T-helper 2 cell treated with Interferon-gamma antibody and Interleukin-4, amounts not matched to agents 100 ng/mL and 5 ng/mL, for 36 hours (primary cell): ENCODE results near the gene SPIB. TPM values are rescaled to one million over a fixed set of nuclear protein-coding genes. Genes with fewer than 3 reads are reported as not detected.
"Not testable (repeated sequence)": the region's sequence is repeated elsewhere in the genome, so short reads cannot be mapped to it uniquely, and the experiment has no call there.

Experiments used
- intact Hi-C: fragments of 100-400 bp; cut with micrococcal nuclease; formaldehyde crosslinking; loops from one replicate; pipeline ENCODE4 v1.15.1; 2023
- total RNA-seq: library from RNA; stranded (reverse); gene quantifications from 2 replicates; pipeline ENCODE4 v1.2.3, GENCODE V29; 2022

SPIB gene
- total RNA-seq, 1 donor from 2014 or later = 0.68 TPM

GRCh38 chr19:50390295-50390694 is 28.4 kb upstream of the SPIB start:
- intact Hi-C loops = not testable (repeated sequence)

DNA sequence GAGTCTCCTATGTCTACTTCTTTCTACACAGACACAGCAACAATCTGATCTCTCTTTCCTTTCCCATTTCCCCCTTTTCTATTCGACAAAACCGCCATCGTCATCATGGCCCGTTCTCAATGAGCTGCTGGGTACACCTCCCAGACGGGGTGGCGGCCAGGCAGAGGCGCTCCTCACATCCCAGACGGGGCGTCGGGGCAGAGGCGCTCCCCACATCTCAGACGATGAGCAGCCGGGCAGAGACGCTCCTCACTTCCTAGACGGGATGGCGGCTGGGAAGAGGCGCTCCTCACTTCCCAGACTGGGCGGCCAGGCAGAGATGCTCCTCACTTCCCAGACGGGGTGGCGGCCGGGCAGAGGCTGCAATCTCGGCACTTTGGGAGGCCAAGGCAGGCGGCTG is 27.8 kb upstream of the SPIB start:
- intact Hi-C loops = not testable (repeated sequence)

- intact Hi-C loops = no loop called here
Observed at GRCh38 chr19:50392759-50393158, 26.0 kb upstream of the SPIB start.

GRCh38 chr19:50393589-50393988 is 25.1 kb upstream of the SPIB start:
- intact Hi-C loops = no loop called here

GRCh38 chr19:50394017-50394416 is 24.7 kb upstream of the SPIB start:
- intact Hi-C loops = no loop called here

DNA sequence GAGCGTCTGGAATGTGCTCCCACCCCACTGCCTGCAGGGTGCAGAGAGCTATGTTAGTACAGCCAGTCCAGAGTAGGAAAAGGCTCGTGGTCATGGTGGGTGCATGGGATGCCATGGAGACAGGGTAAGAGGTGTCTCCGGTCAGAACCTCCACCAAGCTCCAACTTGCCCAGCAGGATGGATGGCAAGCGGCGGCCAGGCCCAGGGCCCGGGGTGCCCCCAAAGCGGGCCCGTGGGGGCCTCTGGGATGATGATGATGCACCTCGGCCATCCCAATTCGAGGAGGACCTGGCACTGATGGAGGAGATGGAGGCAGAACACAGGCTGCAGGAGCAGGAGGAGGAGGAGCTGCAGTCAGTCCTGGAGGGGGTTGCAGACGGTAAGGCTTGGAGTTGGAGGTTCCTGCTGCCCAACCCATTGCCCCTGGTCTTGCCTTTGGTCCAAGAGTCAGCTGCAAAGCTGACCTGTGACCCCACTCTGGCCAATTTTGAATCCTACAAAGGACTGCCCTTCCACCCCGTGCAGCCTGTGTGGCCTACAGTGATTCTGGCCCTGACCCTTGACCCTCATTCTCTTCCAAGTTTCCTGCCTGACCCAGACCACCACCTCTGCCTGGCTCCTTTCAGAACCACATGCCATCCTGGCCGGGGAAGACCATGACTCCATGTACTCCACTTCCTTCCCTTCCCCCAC is 19.9 kb upstream of the SPIB start:
- intact Hi-C loops = no loop called here

DNA sequence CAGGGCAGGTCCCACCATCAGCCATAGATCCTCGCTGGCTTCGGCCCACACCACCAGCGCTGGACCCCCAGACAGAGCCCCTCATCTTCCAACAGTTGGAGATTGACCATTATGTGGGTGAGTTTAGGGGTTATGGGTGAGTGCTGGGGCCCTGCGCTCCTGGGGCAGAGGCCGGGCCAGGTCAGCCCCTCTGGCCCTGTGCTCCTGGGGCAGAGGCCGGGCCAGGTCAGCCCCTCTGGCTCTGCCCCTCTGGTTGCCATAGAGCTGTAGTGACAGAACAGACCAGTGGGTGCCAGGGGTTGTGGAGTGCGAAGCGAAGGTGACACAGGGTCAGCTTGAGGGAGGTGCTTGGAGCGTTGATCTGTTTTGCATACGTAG is 19.4 kb upstream of the SPIB start:
- intact Hi-C loops = no loop called here

- intact Hi-C loops = no loop called here
Observed at GRCh38 chr19:50401605-50402450, 16.9 kb upstream of the SPIB start.

GRCh38 chr19:50402544-50403301 is 16.0 kb upstream of the SPIB start:
- intact Hi-C loops = no loop called here

- intact Hi-C loops = no loop called here
Observed at GRCh38 chr19:50406156-50406820, 12.4 kb upstream of the SPIB start.

DNA sequence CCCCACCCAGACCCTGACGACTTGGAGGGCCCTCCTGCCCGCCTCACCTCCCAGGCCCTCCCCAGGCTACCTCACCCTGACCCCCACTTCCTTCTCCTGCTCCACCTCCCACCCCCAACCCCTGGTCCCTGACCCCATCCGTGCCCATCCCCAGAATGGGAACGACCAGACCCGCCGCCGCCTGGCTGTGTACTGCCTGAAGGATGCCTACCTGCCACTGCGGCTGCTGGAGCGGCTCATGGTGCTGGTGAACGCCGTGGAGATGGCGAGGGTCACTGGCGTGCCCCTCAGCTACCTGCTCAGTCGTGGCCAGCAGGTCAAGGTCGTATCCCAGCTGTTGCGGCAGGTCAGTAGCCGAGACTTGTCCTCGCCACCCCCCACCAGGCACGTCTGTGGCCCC is 11.9 kb upstream of the SPIB start:
- intact Hi-C loops = no loop called here

DNA sequence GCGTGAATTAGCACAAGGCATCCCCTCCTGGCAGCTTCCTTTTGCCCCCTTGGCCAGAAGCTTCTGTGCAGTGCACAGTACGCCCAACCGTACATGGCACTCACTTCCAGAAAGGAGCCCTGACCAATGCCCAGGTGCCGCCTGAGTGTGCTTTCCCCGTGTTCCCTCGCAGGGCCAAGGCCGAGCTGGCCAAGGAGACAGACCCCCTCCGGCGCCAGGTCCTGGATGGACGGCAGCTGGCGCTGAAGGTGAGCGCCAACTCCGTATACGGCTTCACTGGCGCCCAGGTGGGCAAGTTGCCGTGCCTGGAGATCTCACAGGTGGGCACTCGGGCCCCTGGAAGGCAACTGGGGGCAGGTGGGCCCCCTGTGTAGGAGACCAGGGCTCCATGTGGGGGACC is 9.4 kb upstream of the SPIB start:
- intact Hi-C loops = no loop called here

DNA sequence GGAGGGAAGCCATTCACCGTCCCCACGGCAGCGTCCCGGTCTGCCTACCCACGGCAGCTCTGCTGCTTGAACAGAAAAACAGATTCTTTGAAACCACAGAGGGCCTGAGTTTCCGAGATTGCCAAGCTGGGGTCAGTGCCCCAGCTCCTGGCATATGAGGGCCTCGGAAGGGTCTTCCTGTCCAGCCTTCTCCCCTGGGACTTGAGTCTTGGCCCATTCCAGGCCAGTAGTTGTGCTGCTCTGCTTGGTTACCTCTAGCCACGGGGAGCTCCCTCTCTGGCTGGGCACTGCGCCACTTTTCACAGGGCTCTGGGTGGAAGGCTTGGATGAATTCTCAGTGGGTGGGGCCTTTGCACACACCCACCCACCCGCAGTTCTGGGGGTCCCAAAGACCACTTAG is 8.6 kb upstream of the SPIB start:
- intact Hi-C loops = no loop called here

- intact Hi-C loops = no loop called here
Observed at GRCh38 chr19:50412419-50412818, 6.3 kb upstream of the SPIB start.

DNA sequence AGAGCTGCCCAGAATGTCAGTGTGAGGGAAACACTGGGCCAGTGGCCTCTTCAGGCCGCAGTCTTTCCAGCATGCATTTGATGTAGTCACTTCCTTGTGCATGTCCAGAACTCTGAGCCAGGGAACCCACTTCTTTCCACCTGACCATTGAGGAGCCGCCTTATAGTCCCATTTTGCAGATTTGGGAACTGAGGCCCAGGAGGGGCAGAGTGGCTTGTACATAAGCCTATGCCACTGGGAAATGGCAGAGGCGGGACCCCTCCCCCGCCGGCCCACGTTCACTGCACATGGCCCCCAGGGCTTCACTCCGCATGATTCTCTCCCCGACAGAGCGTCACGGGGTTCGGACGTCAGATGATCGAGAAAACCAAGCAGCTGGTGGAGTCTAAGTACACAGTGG is 5.6 kb upstream of the SPIB start:
- intact Hi-C loops = no loop called here

GRCh38 chr19:50413531-50413930 is 5.2 kb upstream of the SPIB start:
- intact Hi-C loops = no loop called here

- intact Hi-C loops = loop anchor here (2.0 kb wide), 2 partner anchors 46 to 58 kb away; no protein-coding TSS in a partner anchor
Observed at GRCh38 chr19:50414864-50415660, 3.7 kb upstream of the SPIB start.

- intact Hi-C loops = loop anchor here (2.0 kb wide), 2 partner anchors 47 to 59 kb away; no protein-coding TSS in a partner anchor
Observed at GRCh38 chr19:50415661-50416033, 3.1 kb upstream of the SPIB start.

DNA sequence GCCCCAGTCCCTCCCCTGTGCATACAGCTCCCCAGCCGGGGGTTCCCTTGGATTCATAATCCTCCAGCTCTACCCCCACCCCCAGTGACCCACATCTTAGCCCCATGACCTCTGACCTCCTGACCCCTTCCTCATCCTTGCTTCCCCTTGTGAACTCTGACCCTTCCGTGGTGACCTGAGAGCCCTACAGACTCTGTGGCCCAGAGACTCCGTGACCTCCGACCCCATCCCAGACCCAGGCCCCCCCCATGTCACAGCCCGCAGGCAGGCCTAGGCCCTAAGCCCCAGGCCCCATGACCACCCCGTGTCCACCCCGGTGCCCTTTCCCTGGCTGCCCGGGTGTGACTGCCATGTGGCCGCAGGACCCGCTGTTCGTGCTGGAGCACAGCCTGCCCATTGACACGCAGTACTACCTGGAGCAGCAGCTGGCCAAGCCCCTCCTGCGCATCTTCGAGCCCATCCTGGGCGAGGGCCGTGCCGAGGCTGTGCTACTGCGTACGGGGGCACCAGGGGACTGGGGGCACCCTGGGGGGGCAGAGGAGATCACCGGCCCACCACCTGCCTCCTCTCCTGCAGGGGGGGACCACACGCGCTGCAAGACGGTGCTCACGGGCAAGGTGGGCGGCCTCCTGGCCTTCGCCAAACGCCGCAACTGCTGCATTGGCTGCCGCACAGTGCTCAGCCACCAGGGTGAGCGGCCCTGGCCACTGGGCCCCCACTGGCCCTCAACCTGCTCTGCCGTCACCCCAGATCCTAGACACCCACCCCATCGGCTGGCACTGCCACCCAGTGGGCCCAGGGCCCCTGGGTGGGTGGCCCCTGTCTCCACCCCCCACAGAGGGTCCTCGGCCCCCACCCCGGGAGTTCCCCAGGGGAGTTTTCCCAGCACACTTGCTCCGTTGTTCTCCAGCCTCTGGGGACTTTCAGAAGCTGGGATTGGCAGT is 2.4 kb upstream of the SPIB start:
- intact Hi-C loops = no loop called here
